ENCODE measurements around the gene RAD50. TPM values are rescaled to one million over a fixed set of nuclear protein-coding genes. Genes with fewer than 3 reads are reported as not detected.
"Not testable (repeated sequence)": the region's sequence is repeated elsewhere in the genome, so short reads cannot be mapped to it uniquely, and the experiment has no call there.

RAD50 gene
- total and polyA plus RNA-seq, 4 experiments from 2014 or later = 6.9 to 36.2 (median 34.2) TPM

DNA sequence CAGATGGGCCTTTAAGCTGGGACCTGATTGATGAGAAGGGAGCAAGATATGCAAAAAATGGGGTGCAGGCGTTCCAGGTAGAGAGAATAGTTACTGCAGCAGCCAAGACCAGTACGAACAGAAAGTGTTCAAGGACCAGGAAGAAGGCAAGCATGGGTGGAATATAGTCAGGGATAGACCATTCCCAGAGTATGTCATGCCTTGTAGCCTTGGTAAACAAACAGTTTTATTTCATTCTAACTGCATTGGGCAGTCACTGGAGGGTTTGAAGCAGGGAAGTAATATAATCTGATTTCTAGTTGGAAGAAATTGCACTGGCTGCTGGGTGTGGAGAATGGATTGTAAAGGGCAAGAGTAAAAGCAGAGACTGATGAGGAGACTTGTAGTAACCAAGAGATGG is 70.7 kb downstream of the RAD50 start:
- intact Hi-C loops (cut with micrococcal nuclease) = no loop called here
- no peaks in the 10 kb centered on the region for H3K9me3 ChIP-seq (ENCODE audit: control insufficient read depth in 1 of 2, low read length in 2 of 2)
- ChIA-PET POLR2A (ENCODE audit: partially characterized antibody) (no interaction called here), CTCF (ENCODE audit: partially characterized antibody) (no interaction called here)
- Mint-ChIP-seq H3K27me3 (no peaks in the 10 kb centered on the region), H3K4me1 (peaks cover 10 to 22% (median 14%) of the 10 kb centered on the region in 4 donors), H3K27ac (peak overlapping the region in 2 of 7 donors; percentile 8 to 53), H3K4me3 (no peak overlapping the region), H3K36me3 (peaks cover 36 to 41% of the 10 kb centered on the region in 2 donors), H3K9me3 (no peaks in the 10 kb centered on the region)
- no peak overlapping the region for H3K4me3 ChIP-seq (ENCODE audit: low read length in 2 of 2)
- H3K27ac ChIP-seq (ENCODE audit: low read depth, low read length) = no peak overlapping the region
- no peaks in the 10 kb centered on the region for H3K36me3 ChIP-seq (ENCODE audit: insufficient read depth, low read length)
- no peaks in the 10 kb centered on the region for H3K27me3 ChIP-seq (ENCODE audit: insufficient read depth, low read length)
- no peak for DNase-seq
- H3K4me1 ChIP-seq (ENCODE audit: insufficient read depth, low read length) = peaks cover 7% of the 10 kb centered on the region

DNA sequence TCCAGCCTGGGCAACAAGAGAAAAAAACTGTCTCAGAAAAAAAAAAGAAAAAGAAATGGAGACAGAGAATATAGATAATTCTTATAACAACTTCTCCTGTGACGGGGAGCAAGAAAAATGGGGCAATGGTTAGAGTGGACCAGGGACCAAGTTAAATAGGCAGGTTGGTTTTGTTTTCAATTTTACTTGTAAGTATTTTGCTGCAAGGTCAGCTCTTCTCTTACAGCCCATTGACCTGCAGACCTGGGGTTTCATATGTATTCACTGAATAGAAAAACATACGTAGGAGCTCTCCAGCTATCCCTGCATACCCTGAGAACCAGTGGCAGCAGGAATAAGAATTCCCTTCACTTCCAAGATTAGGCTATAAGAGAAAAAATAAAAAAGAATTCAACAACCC is 72.0 kb downstream of the RAD50 start:
- CTCF ChIA-PET (ENCODE audit: partially characterized antibody) = interaction anchor here (2.2 kb wide), 1 partner anchor 102 kb away, joined by 7 read pairs; no protein-coding TSS in a partner anchor
- DNase-seq = no peak
- Histone ChIP-seq H3K4me1 (ENCODE audit: insufficient read depth, low read length) (peaks cover 7% of the 10 kb centered on the region), H3K27me3 (ENCODE audit: insufficient read depth, low read length) (no peaks in the 10 kb centered on the region), H3K27ac (ENCODE audit: low read depth, low read length) (no peak overlapping the region), H3K36me3 (ENCODE audit: insufficient read depth, low read length) (no peaks in the 10 kb centered on the region), H3K4me3 (ENCODE audit: low read length in 2 of 2) (no peak overlapping the region), H3K9me3 (ENCODE audit: control insufficient read depth in 1 of 2, low read length in 2 of 2) (no peaks in the 10 kb centered on the region)
- intact Hi-C loops (cut with micrococcal nuclease) = no loop called here
- Mint-ChIP-seq H3K4me1 (peaks cover 10 to 22% (median 14%) of the 10 kb centered on the region in 4 donors), H3K27ac (peak overlapping the region in 2 of 7 donors; percentile 34 to 69), H3K27me3 (no peaks in the 10 kb centered on the region), H3K36me3 (peaks cover 30% of the 10 kb centered on the region in 2 donors), H3K4me3 (no peak overlapping the region), H3K9me3 (no peaks in the 10 kb centered on the region)
- POLR2A ChIA-PET (ENCODE audit: partially characterized antibody) = no interaction called here

DNA sequence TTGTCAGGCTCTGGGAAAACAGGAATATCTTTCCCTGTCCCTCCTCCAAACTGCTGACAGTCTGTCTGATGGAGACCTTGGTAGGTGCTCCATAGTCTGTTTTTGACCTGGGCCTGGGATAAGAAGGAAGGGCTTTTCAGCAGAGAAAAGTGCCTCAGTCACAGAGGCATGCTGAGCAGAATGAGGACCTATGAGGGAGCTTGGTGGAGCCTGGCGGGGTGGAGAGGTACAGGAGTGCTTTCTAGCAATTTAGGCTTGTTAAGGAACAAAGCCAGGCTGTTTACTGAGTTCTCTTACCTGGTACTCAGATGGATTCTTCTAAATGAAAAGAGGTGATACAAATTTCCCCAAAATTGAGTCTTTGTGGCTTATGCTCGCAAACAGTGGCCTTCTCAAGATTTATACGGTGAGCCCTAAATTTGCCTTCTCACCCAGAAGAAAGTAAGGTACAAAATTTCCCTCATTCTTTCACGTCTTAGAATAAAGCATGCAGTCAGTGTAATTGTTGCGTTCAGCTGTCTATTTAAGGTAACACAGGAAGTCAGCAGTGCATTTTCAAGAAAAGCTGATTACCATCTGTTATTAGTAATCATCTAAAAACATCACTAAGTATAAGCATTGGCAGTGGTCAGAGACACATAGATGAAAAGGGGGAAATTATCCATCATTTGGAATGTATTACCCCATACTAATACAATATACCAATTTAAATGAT is 72.6 kb downstream of the RAD50 start:
- peak in 2 of 5 donors; percentile 5 to 8 for DNase-seq
- Histone ChIP-seq H3K36me3 (ENCODE audit: insufficient read depth, low read length) (no peaks in the 10 kb centered on the region), H3K9me3 (ENCODE audit: control insufficient read depth in 1 of 2, low read length in 2 of 2) (no peaks in the 10 kb centered on the region), H3K27me3 (ENCODE audit: insufficient read depth, low read length) (no peaks in the 10 kb centered on the region), H3K4me1 (ENCODE audit: insufficient read depth, low read length) (peaks cover 7% of the 10 kb centered on the region), H3K27ac (ENCODE audit: low read depth, low read length) (no peak overlapping the region), H3K4me3 (ENCODE audit: low read length in 2 of 2) (no peak overlapping the region)
- ChIA-PET POLR2A (ENCODE audit: partially characterized antibody) (no interaction called here), CTCF (ENCODE audit: partially characterized antibody) (interaction anchor here (1.0 to 2.3 kb wide), 3 partner anchors 10 to 191 kb away, joined by 4 to 7 read pairs (median 7); no protein-coding TSS in a partner anchor)
- H3K4me1 Mint-ChIP-seq = peaks cover 10 to 22% (median 14%) of the 10 kb centered on the region in 4 donors
- H3K36me3 Mint-ChIP-seq = peaks cover 26 to 36% of the 10 kb centered on the region in 2 donors
- H3K4me3 Mint-ChIP-seq = peak overlapping the region in 2 of 8 donors; percentile 2 to 18
- no peaks in the 10 kb centered on the region for H3K9me3 Mint-ChIP-seq
- peak overlapping the region; percentile 34 to 69 (median 61) for H3K27ac Mint-ChIP-seq
- H3K27me3 Mint-ChIP-seq = no peaks in the 10 kb centered on the region
- intact Hi-C loops (cut with micrococcal nuclease) = no loop called here

DNA sequence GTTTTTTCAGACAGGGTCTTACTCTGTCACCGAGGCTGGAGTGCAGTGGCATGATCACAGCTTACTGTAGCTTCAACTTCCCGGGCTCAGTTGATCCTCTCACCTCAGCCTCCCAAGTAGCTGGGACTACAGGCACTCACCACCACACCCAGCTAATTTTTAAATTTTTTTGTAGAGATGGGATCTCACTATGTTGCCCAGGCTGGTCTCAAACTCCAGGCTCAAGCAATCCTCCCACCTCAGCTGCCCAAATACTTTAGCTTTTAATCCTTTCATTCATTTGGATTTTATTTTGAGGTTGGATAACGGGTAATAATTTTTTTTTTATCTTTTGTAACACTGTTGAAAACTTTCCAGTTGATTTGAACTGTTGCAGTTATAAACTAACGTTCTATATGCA is 76.8 kb downstream of the RAD50 start:
- Mint-ChIP-seq H3K4me1 (peaks cover 10 to 20% (median 16%) of the 10 kb centered on the region in 4 donors), H3K36me3 (peaks cover 41 to 50% of the 10 kb centered on the region in 2 donors)
- H3K4me1 ChIP-seq (ENCODE audit: insufficient read depth, low read length); H3K4me3 ChIP-seq (ENCODE audit: low read length in 2 of 2); H3K27me3 ChIP-seq (ENCODE audit: insufficient read depth, low read length); H3K27ac ChIP-seq (ENCODE audit: low read depth, low read length); POLR2A ChIA-PET (ENCODE audit: partially characterized antibody); H3K27me3 Mint-ChIP-seq; H3K9me3 Mint-ChIP-seq; H3K4me3 Mint-ChIP-seq; intact Hi-C loops (cut with micrococcal nuclease); H3K27ac Mint-ChIP-seq; DNase-seq; H3K9me3 ChIP-seq (ENCODE audit: control insufficient read depth in 1 of 2, low read length in 2 of 2): not testable (repeated sequence)
- H3K36me3 ChIP-seq (ENCODE audit: insufficient read depth, low read length) = peaks cover 10% of the 10 kb centered on the region
- CTCF ChIA-PET (ENCODE audit: partially characterized antibody) = interaction anchor here (1.2 to 2.0 kb wide), 2 partner anchors 21 to 187 kb away, joined by 3 to 5 read pairs; no protein-coding TSS in a partner anchor

DNA sequence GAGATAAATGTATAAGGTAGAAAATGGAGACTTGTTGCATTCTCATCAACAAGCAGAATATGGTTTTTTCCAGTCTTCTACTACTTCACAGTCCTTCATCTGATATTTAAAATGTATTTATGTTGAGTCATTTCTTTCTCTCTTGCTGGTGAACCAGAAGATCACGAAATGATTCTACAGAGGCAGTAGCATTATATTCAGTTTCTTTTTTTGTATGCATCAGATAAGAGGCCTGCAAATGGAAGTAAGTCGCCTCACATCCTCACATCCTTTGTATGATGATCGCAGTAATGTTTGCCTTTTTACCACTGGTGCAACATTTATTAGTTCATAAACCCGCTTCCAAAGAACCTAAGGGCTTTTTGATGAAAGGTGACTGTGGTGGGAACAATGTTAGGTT is 79.1 kb downstream of the RAD50 start:
- DNase-seq = peak in 1 of 5 donors; percentile 4
- intact Hi-C loops (cut with micrococcal nuclease) = no loop called here
- H3K27me3 Mint-ChIP-seq = no peaks in the 10 kb centered on the region
- H3K4me1 Mint-ChIP-seq = peaks cover 3 to 10% (median 8%) of the 10 kb centered on the region in 4 donors
- POLR2A ChIA-PET (ENCODE audit: partially characterized antibody) = no interaction called here
- H3K27me3 ChIP-seq (ENCODE audit: insufficient read depth, low read length) = no peaks in the 10 kb centered on the region
- H3K4me3 Mint-ChIP-seq = no peak overlapping the region
- H3K9me3 Mint-ChIP-seq = no peaks in the 10 kb centered on the region
- H3K27ac ChIP-seq (ENCODE audit: low read depth, low read length) = no peak overlapping the region
- CTCF ChIA-PET (ENCODE audit: partially characterized antibody) = no interaction called here
- H3K4me1 ChIP-seq (ENCODE audit: insufficient read depth, low read length) = no peaks in the 10 kb centered on the region
- no peaks in the 10 kb centered on the region for H3K9me3 ChIP-seq (ENCODE audit: control insufficient read depth in 1 of 2, low read length in 2 of 2)
- H3K36me3 Mint-ChIP-seq = peaks cover 50 to 51% of the 10 kb centered on the region in 2 donors
- H3K4me3 ChIP-seq (ENCODE audit: low read length in 2 of 2) = no peak overlapping the region
- peaks cover 26% of the 10 kb centered on the region for H3K36me3 ChIP-seq (ENCODE audit: insufficient read depth, low read length)
- peak overlapping the region in 1 of 7 donors; percentile 79 for H3K27ac Mint-ChIP-seq

DNA sequence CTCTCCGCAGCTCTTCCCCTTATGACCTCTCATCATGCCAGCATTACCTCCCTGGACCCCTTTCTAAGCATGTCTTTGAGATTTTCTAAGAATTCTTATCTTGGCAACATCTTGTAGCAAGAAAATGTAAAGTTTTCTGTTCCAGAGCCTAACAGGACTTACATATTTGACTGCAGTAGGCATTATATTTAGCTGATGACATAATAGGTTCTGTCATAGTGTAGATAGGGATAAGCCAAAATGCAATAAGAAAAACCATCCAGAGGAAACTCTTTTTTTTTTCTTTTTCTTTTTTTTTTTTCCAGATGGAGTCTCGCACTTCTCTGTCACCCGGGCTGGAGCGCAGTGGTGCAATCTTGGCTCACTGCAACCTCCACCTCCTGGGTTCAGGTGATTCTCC is 80.5 kb downstream of the RAD50 start:
- Mint-ChIP-seq H3K4me1 (peaks cover 3 to 9% (median 6%) of the 10 kb centered on the region in 4 donors), H3K9me3 (no peaks in the 10 kb centered on the region), H3K4me3 (no peak overlapping the region), H3K36me3 (peaks cover 46 to 58% of the 10 kb centered on the region in 2 donors), H3K27me3 (no peaks in the 10 kb centered on the region), H3K27ac (peak overlapping the region in 1 of 7 donors; percentile 8)
- no peak for DNase-seq
- Histone ChIP-seq H3K9me3 (ENCODE audit: control insufficient read depth in 1 of 2, low read length in 2 of 2) (no peaks in the 10 kb centered on the region), H3K27ac (ENCODE audit: low read depth, low read length) (no peak overlapping the region), H3K36me3 (ENCODE audit: insufficient read depth, low read length) (peaks cover 33% of the 10 kb centered on the region), H3K4me1 (ENCODE audit: insufficient read depth, low read length) (no peaks in the 10 kb centered on the region), H3K27me3 (ENCODE audit: insufficient read depth, low read length) (no peaks in the 10 kb centered on the region), H3K4me3 (ENCODE audit: low read length in 2 of 2) (no peak overlapping the region)
- ChIA-PET POLR2A (ENCODE audit: partially characterized antibody) (no interaction called here), CTCF (ENCODE audit: partially characterized antibody) (no interaction called here)
- intact Hi-C loops (cut with micrococcal nuclease) = no loop called here

DNA sequence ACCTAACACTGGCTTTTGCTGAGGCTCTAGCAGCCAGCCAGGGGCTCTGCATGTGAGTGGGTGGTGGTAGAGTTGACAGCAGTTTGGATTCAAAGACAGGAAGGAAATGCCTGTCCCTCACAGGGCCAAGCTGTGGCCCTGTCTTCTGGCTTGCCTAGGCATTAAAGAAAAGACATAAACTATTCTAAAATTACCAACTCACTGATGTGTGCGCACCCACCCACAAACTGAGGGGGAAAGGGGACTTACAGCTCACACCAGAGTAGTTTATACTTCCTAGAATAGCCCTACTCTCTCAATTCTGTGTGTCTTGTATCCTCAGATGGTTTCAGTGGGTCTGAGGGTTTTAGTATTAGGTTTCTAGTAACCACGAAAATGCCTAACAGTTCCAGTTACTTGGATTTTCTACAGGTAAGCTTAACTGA is 82.9 kb downstream of the RAD50 start:
- intact Hi-C loops (cut with micrococcal nuclease) = no loop called here
- Mint-ChIP-seq H3K4me1 (peaks cover 3 to 9% (median 4%) of the 10 kb centered on the region in 4 donors), H3K4me3 (no peak overlapping the region), H3K36me3 (peaks cover 49 to 75% of the 10 kb centered on the region in 2 donors), H3K9me3 (no peaks in the 10 kb centered on the region), H3K27ac (peak overlapping the region in 1 of 7 donors; percentile 8), H3K27me3 (no peaks in the 10 kb centered on the region)
- Histone ChIP-seq H3K4me3 (ENCODE audit: low read length in 2 of 2) (no peak overlapping the region), H3K36me3 (ENCODE audit: insufficient read depth, low read length) (peaks cover 33% of the 10 kb centered on the region), H3K9me3 (ENCODE audit: control insufficient read depth in 1 of 2, low read length in 2 of 2) (no peaks in the 10 kb centered on the region), H3K27ac (ENCODE audit: low read depth, low read length) (no peak overlapping the region), H3K27me3 (ENCODE audit: insufficient read depth, low read length) (no peaks in the 10 kb centered on the region), H3K4me1 (ENCODE audit: insufficient read depth, low read length) (no peaks in the 10 kb centered on the region)
- ChIA-PET POLR2A (ENCODE audit: partially characterized antibody) (no interaction called here), CTCF (ENCODE audit: partially characterized antibody) (interaction anchor here (1.5 kb wide), 1 partner anchor 10 kb away, joined by 4 read pairs; no protein-coding TSS in a partner anchor)
- DNase-seq = no peak

Data from CD4-positive, alpha-beta memory T cell (primary cell).